Kidney (tissue), 14 donors: Measurements from ENCODE around the gene PTK6. TPM values are rescaled to one million over a fixed set of nuclear protein-coding genes. Genes with fewer than 3 reads are reported as not detected.

Experiments
- DNase-seq, 5 donors: peaks; one replicate each; pipeline ENCODE4 v3.0.0-alpha.2; 2013 to 2020
- FAIRE-seq: peaks from 2 replicates; lab custom pipeline; 2012; peaks lifted over from hg19 to GRCh38; lab: Jason Lieb, UNC
- H3K27ac ChIP-seq, 2 donors: one replicate each; pipeline ENCODE4 v1.7.0; 2013; ENCODE audit warnings: low read depth in 2 of 2, low read length in 2 of 2, inconsistent platforms in 1 of 2
- H3K27me3 ChIP-seq: one replicate; pipeline ENCODE4 v1.7.1; 2013; ENCODE audit warnings: low read length, inconsistent platforms; ENCODE audit not compliant: control insufficient read depth, insufficient read depth
- H3K36me3 ChIP-seq, 3 donors: one replicate each; pipeline versions ENCODE4 v1.7.0 to v1.7.1; 2013; ENCODE audit warnings: low read length in 3 of 3, control low read depth in 1 of 3, inconsistent platforms in 1 of 3; ENCODE audit not compliant: insufficient read depth in 3 of 3, control insufficient read depth in 2 of 3
- H3K4me1 ChIP-seq, 3 donors: one replicate each; pipeline versions ENCODE4 v1.7.0 to v1.7.1; 2013; ENCODE audit warnings: low read length in 3 of 3, inconsistent platforms in 1 of 3, low read depth in 1 of 3; ENCODE audit not compliant: control insufficient read depth in 2 of 3, insufficient read depth in 2 of 3
- H3K4me3 ChIP-seq, 3 donors: one replicate each; pipeline versions ENCODE4 v1.7.0 to v1.8.1; 2013; ENCODE audit warnings: low read length in 3 of 3, control low read depth in 1 of 3, inconsistent platforms in 1 of 3
- H3K9ac ChIP-seq, 3 donors: one replicate each; pipeline versions ENCODE4 v1.7.0 to v1.7.1; 2013; ENCODE audit warnings: low read length in 3 of 3, control low read depth in 1 of 3, inconsistent platforms in 1 of 3
- H3K9me3 ChIP-seq, 3 donors: one replicate each; pipeline versions ENCODE4 v1.7.0 to v1.7.1; 2013; ENCODE audit warnings: low read length in 3 of 3, control low read depth in 1 of 3, inconsistent platforms in 1 of 3; ENCODE audit not compliant: control insufficient read depth in 2 of 3, insufficient read depth in 1 of 3
- intact Hi-C: fragments of 100-400 bp; cut with DNase I; formaldehyde crosslinking; loops from one replicate; pipeline ENCODE4 v1.11.1; 2022
- polyA plus RNA-seq: library from polyadenylated mRNA; stranded (reverse); fragments of 350-450 nt; fragmentation: Illumina TruSeq; extraction: RNeasy Lipid Tissue Mini Kit (QIAGEN cat#74804); gene quantifications from one replicate; pipeline ENCODE4 v1.2.3, GENCODE V29; 2014; ENCODE audit warnings: low read depth, low replicate concordance; ENCODE audit not compliant: insufficient read depth
- total RNA-seq: library from RNA; stranded (reverse); fragmentation: NEBNext Ultra II Directional; extraction: Animal tissue kit (Norgen Biotek cat#: 25700); gene quantifications from one replicate; pipeline ENCODE4 v1.2.1, GENCODE V29; 2021
- TF ChIP-seq, protein P1 (sequence below): IDR thresholded peaks from 3 replicates; pipeline ENCODE4 v1.5.1; 2012; ENCODE audit warnings: mild to moderate bottlenecking, moderate library complexity, borderline replicate concordance; ENCODE audit not compliant: insufficient read depth; ENCODE audit errors: extremely low read depth
- donor health status: control.
- donor health status: control.
- donor health status: control.
- donor health status: control.
- donor health status: control.
- donor health status: DM: yes; HTN: yes; CAD: no.
- donor health status: Normal renal cell carcinoma (clear cell type).

PTK6 gene
- total and polyA plus RNA-seq, 2 donors from 2014 or later: 0.26 to 1.1 TPM

DNA sequence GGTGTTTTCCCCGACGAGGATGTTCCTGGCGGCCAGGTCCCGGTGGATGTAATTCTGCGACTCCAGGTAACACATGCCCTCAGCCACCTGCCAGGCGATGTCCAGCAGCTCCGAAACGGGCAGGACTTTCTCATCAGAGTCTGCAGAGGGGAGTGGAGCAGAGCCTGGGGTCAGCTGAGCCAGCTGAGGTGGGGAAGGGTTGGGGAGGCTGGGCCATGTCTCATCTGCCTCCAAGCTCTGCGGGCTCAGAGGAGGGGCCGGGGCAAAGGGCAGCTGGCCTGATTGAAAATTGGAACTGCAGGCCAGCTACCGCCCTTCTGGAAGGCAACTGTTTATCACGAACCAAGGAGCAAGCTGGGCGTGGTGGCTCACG lies 6.4 kb downstream of the PTK6 start:
- DNase-seq (peak in 2 of 5 donors; percentile 49 to 63), FAIRE-seq (no peak)
- H3K27ac ChIP-seq: no peak overlapping the region
- TF ChIP-seq, protein P1, sequence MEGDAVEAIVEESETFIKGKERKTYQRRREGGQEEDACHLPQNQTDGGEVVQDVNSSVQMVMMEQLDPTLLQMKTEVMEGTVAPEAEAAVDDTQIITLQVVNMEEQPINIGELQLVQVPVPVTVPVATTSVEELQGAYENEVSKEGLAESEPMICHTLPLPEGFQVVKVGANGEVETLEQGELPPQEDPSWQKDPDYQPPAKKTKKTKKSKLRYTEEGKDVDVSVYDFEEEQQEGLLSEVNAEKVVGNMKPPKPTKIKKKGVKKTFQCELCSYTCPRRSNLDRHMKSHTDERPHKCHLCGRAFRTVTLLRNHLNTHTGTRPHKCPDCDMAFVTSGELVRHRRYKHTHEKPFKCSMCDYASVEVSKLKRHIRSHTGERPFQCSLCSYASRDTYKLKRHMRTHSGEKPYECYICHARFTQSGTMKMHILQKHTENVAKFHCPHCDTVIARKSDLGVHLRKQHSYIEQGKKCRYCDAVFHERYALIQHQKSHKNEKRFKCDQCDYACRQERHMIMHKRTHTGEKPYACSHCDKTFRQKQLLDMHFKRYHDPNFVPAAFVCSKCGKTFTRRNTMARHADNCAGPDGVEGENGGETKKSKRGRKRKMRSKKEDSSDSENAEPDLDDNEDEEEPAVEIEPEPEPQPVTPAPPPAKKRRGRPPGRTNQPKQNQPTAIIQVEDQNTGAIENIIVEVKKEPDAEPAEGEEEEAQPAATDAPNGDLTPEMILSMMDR: no peak
- no peak overlapping the region for H3K9ac ChIP-seq
- no peaks in the 10 kb centered on the region for H3K9me3 ChIP-seq
- H3K36me3 ChIP-seq: no peaks in the 10 kb centered on the region
- H3K27me3 ChIP-seq: no peaks in the 10 kb centered on the region
- no peaks in the 10 kb centered on the region for H3K4me1 ChIP-seq
- intact Hi-C loops: no loop called here
- H3K4me3 ChIP-seq: no peak overlapping the region

DNA sequence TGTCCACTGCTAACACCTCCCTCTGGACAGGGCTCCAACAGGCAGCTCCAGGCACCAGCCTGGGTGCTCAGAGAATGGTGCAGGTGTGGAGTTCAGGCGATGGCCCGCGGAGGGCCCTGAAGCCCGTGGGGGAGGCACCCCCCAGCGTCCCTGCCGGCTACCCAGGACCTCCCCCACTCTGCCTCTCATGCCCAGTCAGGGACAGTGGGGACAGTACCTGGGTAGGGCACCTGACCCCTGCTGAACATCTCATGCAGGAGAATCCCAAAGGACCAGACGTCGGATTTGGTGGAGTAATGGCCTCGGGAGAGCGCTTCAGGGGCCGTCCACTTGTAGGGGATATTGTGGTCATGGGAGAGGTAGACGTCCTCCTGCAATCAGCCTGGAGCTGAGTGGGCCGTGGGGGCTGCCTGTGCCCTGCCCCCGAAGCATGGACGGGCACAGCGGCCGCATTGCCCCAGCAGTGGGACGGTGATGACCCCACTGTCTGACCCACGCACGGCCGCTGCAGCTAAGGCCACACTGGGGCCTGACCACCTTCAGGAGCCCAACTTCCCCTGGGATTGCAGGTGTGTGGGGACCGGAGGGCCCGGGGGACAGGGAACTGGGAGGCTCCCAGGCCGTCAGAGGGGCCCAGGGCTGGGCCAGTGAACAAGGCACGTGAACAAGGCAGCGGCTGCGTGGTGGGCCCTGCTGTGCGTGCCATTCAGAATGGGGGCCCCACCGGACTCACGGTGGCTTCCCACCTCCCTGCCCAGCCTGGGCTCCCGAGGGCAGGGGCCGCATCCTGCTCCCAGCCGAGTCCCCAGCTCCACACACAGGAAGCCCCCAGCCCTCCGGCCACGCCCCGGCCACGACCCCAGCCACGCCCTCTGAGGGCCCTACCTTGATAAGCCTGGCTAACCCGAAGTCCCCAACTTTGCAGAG lies 7.1 kb downstream of the PTK6 start:
- Histone ChIP-seq H3K36me3 (no peaks in the 10 kb centered on the region), H3K27ac (no peak overlapping the region), H3K4me3 (no peak overlapping the region), H3K27me3 (no peaks in the 10 kb centered on the region), H3K4me1 (no peaks in the 10 kb centered on the region), H3K9ac (no peak overlapping the region), H3K9me3 (no peaks in the 10 kb centered on the region)
- intact Hi-C loops: no loop called here
- TF ChIP-seq, protein P1: no peak
- no peak for FAIRE-seq
- peak in 3 of 5 donors; percentile 8 to 59 (median 45) for DNase-seq

DNA sequence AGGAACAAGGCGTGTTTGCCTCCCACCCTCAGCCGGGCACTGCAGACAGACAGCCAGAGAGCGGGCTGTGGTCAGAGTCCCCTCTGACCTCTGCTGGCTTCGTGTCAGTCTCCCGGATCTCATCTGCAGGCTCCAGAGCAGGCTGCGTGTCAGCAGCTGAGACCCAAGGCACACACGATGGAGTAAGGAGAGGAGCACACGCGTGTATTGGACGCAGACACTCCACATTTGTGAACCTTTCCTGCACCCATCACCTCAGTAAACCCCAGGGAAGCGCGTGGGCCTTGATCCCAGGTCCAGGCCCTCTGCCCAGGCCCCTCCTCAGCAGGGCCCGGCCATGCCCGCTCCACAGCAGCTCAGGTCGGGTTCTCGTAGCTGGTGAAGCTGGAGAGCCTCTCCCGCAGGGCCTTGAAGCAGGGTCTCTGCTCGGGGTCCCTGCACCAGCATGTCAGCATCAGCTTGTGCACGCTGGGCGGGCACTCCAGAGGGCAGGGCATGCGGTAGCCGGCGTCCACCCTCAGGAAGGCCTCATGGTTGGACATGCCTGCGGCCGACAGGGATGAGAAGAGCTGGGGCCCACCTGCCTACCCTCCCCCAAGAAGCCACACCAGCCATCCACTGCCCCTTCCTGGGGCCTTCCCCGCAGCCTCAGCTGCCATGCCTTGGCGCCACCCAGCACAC lies 7.9 kb downstream of the PTK6 start:
- TF ChIP-seq, protein P1: no peak
- Histone ChIP-seq H3K27me3 (no peaks in the 10 kb centered on the region), H3K4me1 (no peaks in the 10 kb centered on the region), H3K36me3 (no peaks in the 10 kb centered on the region), H3K27ac (no peak overlapping the region), H3K4me3 (no peak overlapping the region), H3K9me3 (no peaks in the 10 kb centered on the region), H3K9ac (no peak overlapping the region)
- no peak for FAIRE-seq
- intact Hi-C loops: no loop called here
- DNase-seq: peak in 2 of 5 donors; percentile 9 to 72
